Right ventricle myocardium inferior (tissue), 1 donor: Measurements from ENCODE around the gene ZMYND11. TPM values are rescaled to one million over a fixed set of nuclear protein-coding genes. Genes with fewer than 3 reads are reported as not detected.

Experiments
- ATAC-seq: fragments of 200-7000 bp; cut with Tn5 transposase; one replicate; pipeline ENCODE4 v1.9.1; 2020; ENCODE audit warnings: mild to moderate bottlenecking, moderate library complexity
- DNase-seq: peaks from one replicate; pipeline ENCODE4 v3.0.0; 2021; ENCODE audit errors: missing footprints
- intact Hi-C: fragments of 100-400 bp; cut with DNase I; formaldehyde crosslinking; loops from one replicate; pipeline ENCODE4 v1.11.0; 2022
- long read RNA-seq: library from polyadenylated mRNA; unstranded; transcript quantifications from one replicate; pipeline ENCODE4 v2.0.0, GENCODE V29; 2021
- total RNA-seq: library from RNA; stranded (reverse); fragmentation: NEBNext Ultra II Directional; extraction: Animal tissue kit (Norgen Biotek cat#: 25700); gene quantifications from one replicate; pipeline ENCODE4 v1.2.1, GENCODE V29; 2021
- donor health status: DM: no; HTN: yes; CAD: no; lungs with severe emphysema.

Gene ZMYND11
- total RNA-seq: 68.3 TPM
- long read RNA-seq, full-length matches to known transcripts: 11 of 60 reads
- long read RNA-seq, partial matches to known transcripts: 5 of 60 reads
- long read RNA-seq, other reads (novel, unspliced or antisense): 44 of 60 reads

GRCh38 chr10:135132-135600, at the start of gene ZMYND11:
Gene ZMYND11, plus strand, starts transcription at chr10:135455. Its CDS starts 44,558 bp downstream, at chr10:180013.
- ATAC-seq: peak; percentile 84
- peak; percentile 85 for DNase-seq
- intact Hi-C loops: no loop called here

DNA sequence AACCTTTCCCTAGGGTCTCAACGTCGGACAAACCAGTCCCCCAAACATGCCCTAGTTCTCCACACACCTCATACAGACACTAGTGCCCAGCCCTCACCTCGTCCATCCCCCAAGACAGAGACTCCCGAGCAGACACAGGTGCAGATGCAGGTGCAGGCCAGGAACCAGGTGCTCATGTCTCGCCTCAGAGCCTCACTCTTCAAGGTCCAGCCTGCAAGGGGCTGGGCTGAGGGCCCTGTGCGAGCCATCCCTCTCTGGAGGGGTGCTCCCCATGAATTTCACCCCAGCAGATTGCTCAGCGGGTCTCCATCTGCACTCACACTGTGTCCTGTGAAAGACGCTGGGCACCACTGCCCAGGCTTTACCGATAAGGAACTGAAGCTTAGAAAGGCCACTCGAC, 49.2 kb upstream of the ZMYND11 start:
- DNase-seq (no peak), ATAC-seq (no peak)
- intact Hi-C loops: no loop called here

GRCh38 chr10:87177-88080, 47.8 kb upstream of the ZMYND11 start:
- DNase-seq (peak; percentile 56), ATAC-seq (no peak)
- intact Hi-C loops: no loop called here

GRCh38 chr10:88253-88652, 47.0 kb upstream of the ZMYND11 start:
- ATAC-seq (no peak), DNase-seq (peak; percentile 32)
- intact Hi-C loops: no loop called here

DNA sequence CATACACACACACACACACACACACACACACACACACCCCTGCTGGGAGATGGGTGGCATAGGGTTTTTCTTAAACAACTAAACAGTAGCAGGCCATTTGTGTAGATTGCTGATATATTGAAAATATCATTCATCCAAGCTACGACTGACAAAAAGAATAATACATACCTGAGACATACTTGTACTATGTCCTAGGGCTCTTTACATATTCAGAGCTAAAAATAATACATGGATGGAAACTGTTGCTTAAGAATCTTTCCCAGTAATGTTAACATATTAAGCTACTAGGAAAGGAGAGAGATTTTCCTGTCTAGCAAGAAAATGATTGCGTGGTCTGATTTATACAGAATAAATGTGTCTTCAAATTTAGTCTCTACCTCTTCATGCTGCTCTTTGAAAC, 46.0 kb upstream of the ZMYND11 start:
- DNase-seq (no peak), ATAC-seq (no peak)
- intact Hi-C loops: no loop called here

- ATAC-seq: no peak
- DNase-seq: no peak
- intact Hi-C loops: no loop called here
Measured at GRCh38 chr10:90161-90560, 45.1 kb upstream of the ZMYND11 start.

DNA sequence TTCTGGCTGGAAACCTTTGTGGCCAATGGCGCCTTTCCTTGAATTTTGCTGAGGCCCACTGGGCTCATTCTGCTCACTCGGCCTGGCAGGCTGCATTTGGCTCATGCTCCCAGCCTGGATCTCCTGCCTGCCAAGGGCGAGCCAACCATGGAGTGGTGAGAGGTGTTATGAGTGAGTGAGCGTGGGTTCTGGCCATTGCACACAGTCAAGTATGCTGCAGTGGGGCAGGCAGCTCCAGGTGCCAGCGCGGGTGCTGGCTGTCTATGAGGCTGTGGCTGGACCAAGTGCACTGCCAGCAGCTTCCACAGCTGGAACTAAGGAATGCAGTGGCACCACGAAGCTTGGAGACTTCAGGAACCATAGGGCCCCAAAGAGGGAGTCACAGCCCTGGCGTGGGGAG, 43.9 kb upstream of the ZMYND11 start:
- intact Hi-C loops: no loop called here
- DNase-seq (no peak), ATAC-seq (peak; percentile 90)

DNA sequence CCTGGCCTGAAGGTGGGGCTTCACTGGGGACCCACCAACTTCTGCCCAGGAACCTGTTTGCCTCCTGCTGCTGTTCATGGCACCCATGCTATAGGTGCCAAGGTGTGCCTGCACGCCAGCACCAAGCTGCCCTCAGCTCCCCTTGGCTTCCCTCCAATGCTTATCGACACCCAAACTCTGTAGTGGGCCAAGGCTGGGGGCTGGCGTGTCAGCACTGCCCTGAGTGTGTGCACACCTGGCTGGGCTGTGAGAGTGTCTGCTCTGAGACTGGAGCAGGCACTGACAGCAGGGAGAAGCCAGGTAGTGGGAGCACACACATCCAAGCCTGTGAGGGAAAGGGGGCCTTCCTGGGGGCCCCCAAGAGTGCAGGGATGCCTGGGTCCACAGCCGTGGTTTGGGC, 43.1 kb upstream of the ZMYND11 start:
- intact Hi-C loops: no loop called here
- DNase-seq: no peak
- ATAC-seq: no peak

GRCh38 chr10:92846-93245, 42.4 kb upstream of the ZMYND11 start:
- DNase-seq (no peak), ATAC-seq (no peak)
- intact Hi-C loops: no loop called here

GRCh38 chr10:94613-95012, 40.6 kb upstream of the ZMYND11 start:
- DNase-seq (no peak), ATAC-seq (no peak)
- intact Hi-C loops: no loop called here

DNA sequence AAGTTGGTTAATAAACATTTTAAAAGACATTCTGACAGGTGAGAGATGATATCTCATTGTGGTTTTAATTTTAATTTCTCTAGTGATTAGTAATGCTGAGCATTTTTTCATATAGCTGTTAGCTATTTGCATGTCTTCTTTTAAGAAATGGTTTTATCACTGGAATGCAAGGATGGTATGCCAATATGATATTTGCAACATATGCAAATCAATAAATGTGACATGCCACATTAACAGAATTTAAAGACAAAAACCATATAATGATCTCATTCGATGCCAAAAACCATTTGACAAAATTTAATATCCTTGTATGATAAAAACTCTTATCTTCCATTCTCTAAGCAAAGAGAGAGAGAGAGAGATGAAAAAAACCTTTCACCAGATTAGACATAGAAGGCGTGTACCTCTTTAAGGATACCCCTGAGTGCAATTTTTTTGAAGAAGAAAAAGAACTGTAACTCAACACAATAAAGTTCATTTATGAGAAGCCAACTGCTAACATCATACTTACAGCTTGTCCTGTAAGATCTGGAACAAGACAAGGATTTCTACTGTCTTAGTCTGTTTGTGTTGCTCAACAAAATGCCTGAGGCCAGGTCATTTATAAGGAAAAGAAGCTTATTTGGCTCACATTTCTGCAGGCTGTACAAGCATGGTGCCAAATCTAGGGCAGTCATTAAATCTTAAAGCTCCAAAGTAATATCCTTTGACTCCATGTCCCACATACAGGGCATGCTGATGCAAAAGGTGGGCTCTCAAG, 39.7 kb upstream of the ZMYND11 start:
- DNase-seq (no peak), ATAC-seq (no peak)
- intact Hi-C loops: no loop called here

DNA sequence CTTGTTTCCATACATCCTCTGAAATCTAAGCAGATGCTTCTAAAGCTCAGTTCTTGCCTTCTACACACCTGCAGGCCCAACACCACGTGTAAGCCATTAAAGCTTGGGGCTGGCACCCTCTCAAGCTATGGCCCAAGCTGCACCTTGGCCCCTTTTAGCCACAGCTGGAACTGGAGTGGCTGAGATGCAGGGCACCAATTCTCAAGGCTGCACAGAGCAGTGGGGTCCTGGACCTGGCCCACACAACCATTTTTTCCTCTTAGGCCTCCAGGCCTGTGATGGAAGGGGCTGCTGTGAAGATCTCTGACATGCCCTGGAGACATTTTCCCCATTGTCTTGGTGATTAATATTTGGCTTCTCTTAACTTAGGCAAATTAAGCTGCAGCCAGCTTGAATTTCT, 38.8 kb upstream of the ZMYND11 start:
- DNase-seq: no peak
- no peak for ATAC-seq
- intact Hi-C loops: no loop called here

DNA sequence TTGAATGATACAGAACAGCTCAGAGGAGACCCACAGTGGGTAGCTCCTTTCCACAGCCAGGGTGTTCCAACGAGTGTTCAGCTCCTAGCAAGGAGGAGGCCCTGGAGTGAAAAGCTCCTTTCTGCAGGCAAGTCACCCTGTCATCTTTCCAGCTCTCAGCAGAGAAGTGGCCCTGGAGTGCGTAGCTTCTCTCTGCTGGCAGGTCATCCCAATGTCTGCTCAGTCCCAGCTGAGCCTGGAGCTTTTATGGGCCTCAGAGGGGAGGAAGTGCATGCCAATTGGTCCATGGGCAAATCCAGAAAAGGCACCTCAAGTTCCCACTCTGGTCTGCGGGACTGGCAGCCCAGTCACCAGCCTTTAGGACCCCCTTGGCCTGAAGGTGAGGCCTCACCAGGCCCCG, 30.8 kb upstream of the ZMYND11 start:
- ATAC-seq (no peak), DNase-seq (no peak)
- intact Hi-C loops: no loop called here

DNA sequence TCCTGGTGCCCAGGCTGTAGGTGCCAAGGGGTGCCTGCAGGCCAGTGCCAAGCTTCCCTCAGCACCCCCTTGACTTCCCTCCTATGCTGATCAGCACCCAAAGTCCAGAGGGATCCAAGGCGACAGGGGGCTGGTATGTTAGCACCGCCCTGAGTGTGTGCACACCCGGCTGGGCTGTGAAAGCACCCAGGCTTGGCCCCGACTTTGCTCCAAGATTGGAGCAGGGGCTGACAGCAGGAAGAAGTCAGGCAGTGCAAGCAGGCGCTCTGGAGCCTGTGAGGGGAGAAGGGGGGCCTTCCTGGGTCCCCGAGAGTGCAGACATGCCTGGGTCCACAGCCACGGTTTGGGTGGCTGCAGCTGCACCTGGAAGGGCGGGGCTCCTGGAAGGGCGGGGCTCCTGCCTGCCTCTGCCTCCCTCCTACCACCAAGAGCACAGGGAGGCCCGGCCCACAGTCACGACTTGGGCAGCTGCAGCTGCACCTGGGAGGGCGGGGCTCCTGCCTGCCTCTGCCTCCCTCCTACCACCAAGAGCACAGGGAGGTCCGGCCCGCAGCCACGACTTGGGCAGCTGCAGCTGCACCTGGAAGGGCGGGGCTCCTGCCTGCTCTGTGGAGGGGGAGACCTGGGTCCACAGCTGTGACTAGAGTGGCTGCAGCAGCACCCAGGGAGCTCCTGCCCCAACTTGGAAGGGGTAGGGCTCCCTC, 30.2 kb upstream of the ZMYND11 start:
- intact Hi-C loops: no loop called here

GRCh38 chr10:105806-106205, 29.4 kb upstream of the ZMYND11 start:
- ATAC-seq: no peak
- intact Hi-C loops: no loop called here
- no peak for DNase-seq

More for the DNA sequence above, 30.2 kb upstream of the ZMYND11 start:
- no peak for DNase-seq
- no peak for ATAC-seq

DNA sequence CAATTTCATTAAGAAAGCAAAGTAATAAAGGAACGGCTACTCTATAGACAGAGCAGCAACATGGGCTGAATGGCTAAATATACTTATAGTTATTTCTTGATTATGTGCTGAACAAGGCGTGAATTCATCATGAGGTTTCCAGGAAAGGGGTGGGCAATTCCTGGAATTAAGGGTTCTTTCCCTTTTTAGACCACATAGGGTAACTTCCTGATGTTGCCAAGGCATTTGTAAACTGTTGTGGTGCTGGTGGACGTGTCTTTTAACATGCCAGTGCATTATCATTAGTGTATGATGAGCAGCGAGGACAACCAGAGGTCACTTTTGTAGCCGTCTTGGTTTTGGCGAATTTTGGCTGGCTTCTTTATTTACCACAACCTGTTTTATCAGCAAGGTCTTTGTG, 28.5 kb upstream of the ZMYND11 start:
- no peak for ATAC-seq
- no peak for DNase-seq
- intact Hi-C loops: no loop called here

DNA sequence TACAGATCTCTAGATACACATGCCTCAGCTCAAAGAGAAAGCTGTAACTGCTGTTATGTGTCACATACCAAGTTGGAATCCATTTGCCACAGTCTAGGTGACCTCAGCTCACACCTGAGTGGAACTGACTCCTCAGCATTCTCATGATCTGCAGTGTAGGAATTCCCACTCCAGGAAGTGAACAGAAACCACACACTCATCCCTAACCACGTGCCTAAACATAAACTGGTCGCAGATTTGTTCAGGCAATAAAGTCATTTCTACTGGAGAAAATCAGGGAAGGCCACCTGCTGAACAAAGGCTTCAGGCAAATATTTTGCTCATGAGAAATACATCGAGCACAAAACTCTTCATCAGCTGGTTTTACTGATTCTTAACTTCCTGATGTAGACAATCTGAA, 23.0 kb upstream of the ZMYND11 start:
- intact Hi-C loops: no loop called here
- ATAC-seq: no peak
- no peak for DNase-seq

DNA sequence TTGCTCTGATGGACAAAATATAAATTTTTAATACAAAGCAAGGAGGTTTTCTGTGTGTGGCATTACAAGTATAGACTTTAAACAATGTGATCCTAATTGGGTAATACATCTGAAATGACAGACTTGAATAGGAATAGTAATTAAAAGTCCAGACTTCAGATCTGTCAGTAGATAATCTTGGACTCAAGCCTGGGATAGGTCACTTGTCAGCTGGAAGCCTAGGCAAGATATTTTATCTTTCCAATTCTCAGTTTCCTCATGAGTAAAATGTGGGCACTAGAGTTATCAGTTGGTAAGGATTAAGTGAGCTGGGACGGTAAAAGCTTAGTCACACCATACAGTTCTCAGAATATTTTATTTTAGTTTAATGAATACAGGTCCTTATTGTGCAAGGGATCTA, 10.4 kb upstream of the ZMYND11 start:
- intact Hi-C loops: no loop called here
- ATAC-seq (no peak), DNase-seq (no peak)
